ENCODE results near the gene DNAH8. TPM values are rescaled to one million over a fixed set of nuclear protein-coding genes. Genes with fewer than 3 reads are reported as not detected.

The DNAH8 gene
- total and polyA plus RNA-seq, 2 donors from 2014 or later: 0.50 TPM; not detected in 1

DNA sequence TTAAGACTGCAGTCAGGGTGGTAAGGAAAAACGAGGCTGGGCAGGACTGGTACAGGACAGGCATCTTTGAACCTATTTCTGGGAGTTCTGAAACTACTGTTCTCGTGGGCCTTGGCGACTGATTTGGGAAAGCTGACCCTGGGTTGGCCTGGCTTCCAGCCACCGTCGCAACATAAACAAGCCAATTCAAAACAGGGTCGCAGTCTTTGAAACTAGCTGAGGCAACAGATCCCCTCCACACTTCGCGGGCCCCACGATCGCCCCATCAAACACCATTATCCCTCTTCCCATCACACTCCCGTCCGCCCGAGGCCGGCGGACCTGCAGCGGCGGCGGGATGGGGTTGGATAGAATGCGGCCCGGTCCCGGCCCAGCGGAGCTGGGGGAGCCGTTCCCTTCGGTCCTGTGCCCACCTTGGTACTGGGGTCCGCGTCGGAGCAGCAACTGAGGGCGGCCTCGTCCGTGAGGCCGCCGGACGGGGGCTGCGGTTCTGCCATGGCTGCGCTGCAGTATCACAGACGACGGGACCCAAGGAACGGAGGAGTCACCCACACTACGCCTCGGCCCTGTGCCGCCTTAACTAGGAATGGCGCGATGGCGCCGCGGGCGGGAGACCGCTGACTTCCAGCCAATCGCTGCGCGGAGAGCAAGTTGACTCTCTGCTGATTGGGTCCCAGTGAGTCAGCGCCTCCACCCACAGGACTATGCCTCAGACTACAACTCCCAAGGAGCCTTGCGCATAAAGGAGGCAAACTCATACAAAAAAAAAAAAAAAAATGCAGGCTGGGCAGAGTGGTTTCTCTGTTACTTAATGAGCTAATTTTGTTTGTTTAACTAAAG is 12.3 kb upstream of the DNAH8 start, which contains the start of gene GLO1:
TSS of gene GLO1 (minus strand) at position 588 of the 840 bp plus-strand sequence. CDS start at position 497, 91 bp downstream.
- intact Hi-C loops (cut with DNase I): no loop called here
- peak; percentile 98 to 99 (median 99) for DNase-seq
- Histone ChIP-seq H3K4me3 (ENCODE audit: low read length in 3 of 3) (peak within 1 kb of the TSS; percentile 72 to 89 (median 84)), H3K27me3 (ENCODE audit: control insufficient read depth, insufficient read depth, low read length) (no peaks in the 10 kb centered on the region), H3K36me3 (ENCODE audit: control insufficient read depth in 2 of 3, insufficient read depth in 3 of 3, low read length in 3 of 3) (peaks cover 0 to 2% (median 0%) of the 10 kb centered on the region in 3 donors), H3K9me3 (ENCODE audit: control insufficient read depth in 2 of 3, insufficient read depth in 1 of 3, low read length in 3 of 3) (no peaks in the 10 kb centered on the region), H3K27ac (ENCODE audit: low read depth in 2 of 2, low read length in 2 of 2) (peak within 1 kb of the TSS; percentile 89 to 93), H3K9ac (ENCODE audit: low read length in 3 of 3) (peak within 1 kb of the TSS; percentile 50 to 84 (median 81)), H3K4me1 (ENCODE audit: control insufficient read depth in 2 of 3, insufficient read depth in 2 of 3, low read depth in 1 of 3, low read length in 3 of 3) (no peaks in the 10 kb centered on the region)
- no peak for TF ChIP-seq CTCF (IDR thresholded peaks at IDR 0.05; ENCODE audit: borderline replicate concordance, extremely low read depth, insufficient read depth)
- FAIRE-seq: peak; percentile 96

GRCh38 chr6:38703949-38704590 is 11.0 kb upstream of the DNAH8 start:
- Histone ChIP-seq H3K9ac (ENCODE audit: low read length in 3 of 3) (no peak overlapping the region), H3K4me3 (ENCODE audit: low read length in 3 of 3) (no peak overlapping the region), H3K27ac (ENCODE audit: low read depth in 2 of 2, low read length in 2 of 2) (no peak overlapping the region), H3K9me3 (ENCODE audit: control insufficient read depth in 2 of 3, insufficient read depth in 1 of 3, low read length in 3 of 3) (no peaks in the 10 kb centered on the region), H3K4me1 (ENCODE audit: control insufficient read depth in 2 of 3, insufficient read depth in 2 of 3, low read depth in 1 of 3, low read length in 3 of 3) (no peaks in the 10 kb centered on the region), H3K36me3 (ENCODE audit: control insufficient read depth in 2 of 3, insufficient read depth in 3 of 3, low read length in 3 of 3) (peaks cover 0 to 2% (median 0%) of the 10 kb centered on the region in 3 donors), H3K27me3 (ENCODE audit: control insufficient read depth, insufficient read depth, low read length) (no peaks in the 10 kb centered on the region)
- TF ChIP-seq CTCF (IDR thresholded peaks at IDR 0.05; ENCODE audit: borderline replicate concordance, extremely low read depth, insufficient read depth): no peak
- DNase-seq: peak in 2 of 5 donors; percentile 21 to 70
- intact Hi-C loops (cut with DNase I): no loop called here
- FAIRE-seq: no peak

- Histone ChIP-seq H3K27ac (ENCODE audit: low read depth in 2 of 2, low read length in 2 of 2) (no peak overlapping the region), H3K4me1 (ENCODE audit: control insufficient read depth in 2 of 3, insufficient read depth in 2 of 3, low read depth in 1 of 3, low read length in 3 of 3) (no peaks in the 10 kb centered on the region), H3K27me3 (ENCODE audit: control insufficient read depth, insufficient read depth, low read length) (no peaks in the 10 kb centered on the region), H3K4me3 (ENCODE audit: low read length in 3 of 3) (no peak overlapping the region), H3K9ac (ENCODE audit: low read length in 3 of 3) (no peak overlapping the region), H3K9me3 (ENCODE audit: control insufficient read depth in 2 of 3, insufficient read depth in 1 of 3, low read length in 3 of 3) (no peaks in the 10 kb centered on the region), H3K36me3 (ENCODE audit: control insufficient read depth in 2 of 3, insufficient read depth in 3 of 3, low read length in 3 of 3) (no peaks in the 10 kb centered on the region)
- no peak for FAIRE-seq
- intact Hi-C loops (cut with DNase I): no loop called here
- no peak for TF ChIP-seq CTCF (IDR thresholded peaks at IDR 0.05; ENCODE audit: borderline replicate concordance, extremely low read depth, insufficient read depth)
- no peak for DNase-seq
Measured at GRCh38 chr6:38705924-38706323, 9.2 kb upstream of the DNAH8 start.

Data from kidney (tissue), 14 donors.